HPDE6-E6E7 (cell line): ENCODE measurements around the gene CCR9.
A peak's percentile ranks its signal among the peaks of the same experiment; 100 is the strongest.

ENCODE experiments used
- DNase-seq: peaks from one replicate; pipeline ENCODE4 v3.0.0; 2011; ENCODE audit warnings: missing footprints; ENCODE audit errors: extremely low spot score

The CCR9 gene

DNA sequence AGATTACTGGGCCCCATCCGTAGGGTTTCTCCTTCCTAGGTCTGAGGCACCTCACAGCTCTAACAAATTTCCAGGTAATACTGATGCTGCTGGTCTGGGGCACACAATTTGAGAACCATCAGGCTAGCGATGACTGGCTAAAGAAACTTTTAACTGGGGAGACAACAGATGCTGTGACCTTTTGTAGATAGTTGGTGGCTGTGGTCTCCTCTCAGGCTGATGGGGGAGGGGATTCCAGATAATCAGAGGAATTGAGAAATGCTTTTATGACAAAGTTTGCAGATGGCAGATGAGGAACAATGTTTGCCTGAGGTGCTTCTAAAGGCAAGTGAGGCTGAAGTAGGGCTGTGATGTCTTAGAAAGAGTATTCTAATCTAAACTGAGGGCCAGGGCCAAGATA lies 13.8 kb upstream of the CCR9 start:
- no peak for DNase-seq

DNA sequence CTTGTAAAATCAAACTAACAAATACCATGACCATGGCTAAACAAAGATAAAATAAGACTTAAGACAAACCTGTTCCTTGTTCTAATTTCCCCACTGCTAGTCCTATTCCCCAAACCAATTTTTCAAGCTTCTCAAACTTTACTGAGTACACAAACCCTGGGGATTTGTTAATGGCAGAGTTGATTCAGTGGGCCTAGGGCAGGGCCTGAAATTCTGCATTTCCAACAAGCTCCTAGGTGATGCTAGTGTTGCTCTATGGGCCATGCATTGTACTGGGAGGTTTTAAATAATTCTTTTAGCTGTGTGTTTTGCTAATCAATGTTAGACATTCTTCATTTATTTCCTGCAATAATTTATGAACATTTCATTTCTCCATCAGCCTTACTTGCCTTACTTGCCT lies 13.3 kb upstream of the CCR9 start:
- DNase-seq: no peak

DNA sequence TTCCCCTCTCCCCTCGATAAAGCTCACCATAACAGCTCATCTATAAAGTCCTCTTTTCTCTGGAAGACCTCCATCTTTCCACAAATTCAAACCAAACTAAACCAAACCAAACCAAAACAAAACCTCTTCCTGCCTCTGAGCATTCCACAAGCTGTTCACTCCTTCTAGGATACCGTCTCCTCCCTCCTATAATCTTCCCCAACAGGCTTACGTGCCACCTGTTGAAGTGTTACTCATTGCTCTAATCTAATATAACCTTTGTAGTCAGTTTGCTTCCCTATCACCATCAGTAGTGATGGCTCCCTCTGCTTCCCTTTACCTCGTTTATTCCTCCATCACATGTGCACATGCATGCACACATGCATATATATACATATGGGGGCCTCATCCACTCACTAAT lies 12.7 kb upstream of the CCR9 start:
- no peak for DNase-seq

DNA sequence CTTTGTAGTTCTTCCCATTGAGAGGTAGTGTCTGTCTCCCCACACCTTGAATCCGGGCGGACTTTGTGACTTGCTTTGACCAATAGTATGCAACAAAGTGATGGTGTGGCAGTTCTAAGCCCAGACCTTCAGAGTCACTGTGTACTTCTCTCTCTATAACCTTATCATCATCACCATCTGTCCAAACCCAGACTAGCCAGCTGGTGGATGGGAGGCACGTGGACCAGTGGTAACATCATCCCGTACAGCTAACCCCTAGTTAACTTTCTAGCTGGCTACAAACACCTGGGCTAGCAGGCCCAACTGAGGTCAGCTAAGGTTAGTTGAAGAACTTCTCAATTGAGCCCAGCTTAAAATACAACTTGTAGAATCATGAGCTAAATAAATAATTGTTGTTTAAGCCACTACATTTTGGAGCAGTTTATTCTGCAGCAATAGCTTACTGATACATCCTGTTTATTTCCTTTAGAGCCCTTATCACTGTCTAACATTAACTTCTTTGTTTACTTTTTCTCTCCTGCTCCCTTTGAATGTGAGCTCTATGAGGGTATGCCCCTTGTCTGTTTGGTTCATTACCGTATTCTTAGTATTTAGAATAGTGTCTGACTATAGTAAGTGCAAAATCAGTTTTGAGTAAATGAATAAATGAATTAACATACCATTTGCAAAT lies 11.5 kb upstream of the CCR9 start:
- no peak for DNase-seq

DNA sequence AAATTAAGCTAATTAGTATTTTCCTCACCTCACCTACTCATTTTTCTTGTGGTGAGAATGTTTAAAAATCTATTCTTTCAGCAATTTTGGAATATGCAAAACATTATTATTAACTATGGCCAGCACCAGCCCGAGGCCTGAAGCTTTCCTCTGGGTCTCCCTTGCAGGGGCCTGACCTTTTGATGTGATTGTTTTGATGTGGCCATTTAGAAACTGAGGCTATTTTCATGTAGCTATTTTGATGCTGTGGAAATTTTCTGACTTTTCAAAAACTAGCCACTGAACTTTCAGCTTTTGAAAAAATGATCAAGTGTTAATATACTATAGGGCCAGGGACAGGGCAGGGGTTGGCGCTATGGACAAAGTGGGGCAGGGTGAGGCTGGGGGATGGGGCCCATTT lies 8.2 kb upstream of the CCR9 start:
- no peak for DNase-seq

DNA sequence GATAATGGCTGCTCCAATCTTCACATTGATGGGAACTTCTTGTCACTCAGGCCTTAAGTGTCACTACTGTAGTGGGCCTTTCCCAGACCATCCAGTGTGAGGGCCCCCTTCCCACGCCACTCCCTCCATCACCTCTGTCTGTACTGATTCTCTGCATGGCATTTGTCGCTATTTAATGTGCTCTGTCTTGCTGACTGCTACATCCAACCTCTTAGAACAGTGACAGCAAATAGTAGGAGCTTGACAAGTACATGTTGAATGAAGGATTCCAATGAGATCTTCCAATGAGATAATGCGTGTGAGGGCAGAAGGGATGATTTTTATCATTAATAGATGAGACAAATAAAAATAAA lies 5.6 kb upstream of the CCR9 start:
- DNase-seq: no peak

DNA sequence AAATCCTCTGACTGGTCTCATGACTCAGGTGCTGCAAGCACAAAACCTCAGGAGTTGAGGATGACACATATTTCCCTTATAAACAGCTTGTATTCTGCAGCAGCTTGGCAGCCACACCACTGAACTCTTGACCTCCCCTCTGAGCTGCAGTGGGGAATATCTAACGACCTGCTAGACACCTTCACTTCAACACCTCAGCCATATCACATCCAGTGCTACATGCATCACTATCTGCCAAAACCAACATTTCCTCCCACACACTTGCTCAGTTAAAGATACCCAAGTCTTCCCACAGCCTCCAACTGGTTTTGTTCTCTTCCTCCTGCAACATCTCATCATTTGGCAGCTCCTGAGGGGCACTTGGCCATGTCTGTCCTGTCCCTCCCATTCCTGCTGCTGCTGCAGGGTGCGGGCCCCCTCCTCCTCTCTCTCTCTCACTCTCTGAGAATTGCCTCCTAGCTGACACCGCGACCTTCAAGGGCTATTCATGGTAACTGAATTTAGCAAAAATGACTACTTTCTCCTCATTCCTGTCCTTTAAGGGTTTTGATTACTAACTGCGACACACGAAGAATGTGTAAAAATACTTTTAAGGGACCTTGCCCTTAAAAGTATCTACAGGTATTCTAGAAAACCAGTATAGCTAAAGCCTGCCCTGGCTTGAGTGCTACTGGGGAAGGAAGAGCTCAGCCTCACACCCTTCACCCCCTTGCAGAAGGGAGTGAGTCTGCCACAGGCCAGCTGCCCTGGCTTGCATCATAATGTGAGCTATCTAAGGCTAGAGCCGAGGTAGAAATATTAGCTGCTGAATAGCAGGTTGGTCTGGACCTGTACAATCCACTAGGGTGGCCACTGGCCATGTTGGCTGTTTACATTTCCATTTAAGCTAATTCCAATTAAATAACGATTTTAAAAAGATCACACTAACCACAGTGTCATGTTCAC lies 5.0 kb upstream of the CCR9 start:
- peak; percentile 21 for DNase-seq

DNA sequence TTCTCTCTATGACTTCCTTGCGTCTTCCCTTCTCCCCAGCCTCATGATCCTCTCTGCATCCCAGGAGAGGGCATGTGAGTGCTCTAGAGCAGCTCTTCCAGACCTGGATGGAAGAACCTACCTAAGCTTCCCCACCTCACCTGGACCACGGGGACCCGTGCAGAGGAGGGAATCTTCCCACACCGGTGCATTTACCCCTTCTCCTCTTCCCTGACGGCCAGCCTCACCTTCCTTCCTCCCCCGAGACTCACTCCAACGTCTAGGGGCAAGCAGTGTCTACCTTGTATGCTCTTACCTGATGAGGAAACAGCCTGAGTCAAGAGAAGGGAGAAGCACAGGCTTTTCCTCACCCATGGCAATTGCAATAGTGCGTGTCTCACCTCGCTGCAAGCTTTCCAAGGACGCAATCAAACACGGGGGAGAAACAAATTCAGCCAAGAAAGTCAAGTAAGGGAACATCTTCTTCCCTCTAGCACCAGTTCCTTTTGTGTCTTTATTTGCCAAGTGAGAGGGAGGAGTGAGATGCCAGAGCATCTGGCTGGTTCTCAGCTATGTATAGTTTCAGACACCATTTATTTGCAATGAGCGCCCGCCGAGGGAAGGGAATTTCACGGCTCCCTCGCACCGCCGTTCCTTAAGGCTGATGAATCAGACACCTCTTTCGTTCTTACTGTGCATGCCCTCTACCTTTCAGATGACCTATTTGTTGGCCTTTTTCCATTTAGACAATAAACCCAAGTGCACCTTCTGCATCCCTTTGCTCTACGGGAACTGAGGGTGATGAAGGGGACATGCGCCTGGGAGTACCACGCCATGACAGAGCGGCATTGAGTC lies 1.8 kb upstream of the CCR9 start:
- DNase-seq: no peak

DNA sequence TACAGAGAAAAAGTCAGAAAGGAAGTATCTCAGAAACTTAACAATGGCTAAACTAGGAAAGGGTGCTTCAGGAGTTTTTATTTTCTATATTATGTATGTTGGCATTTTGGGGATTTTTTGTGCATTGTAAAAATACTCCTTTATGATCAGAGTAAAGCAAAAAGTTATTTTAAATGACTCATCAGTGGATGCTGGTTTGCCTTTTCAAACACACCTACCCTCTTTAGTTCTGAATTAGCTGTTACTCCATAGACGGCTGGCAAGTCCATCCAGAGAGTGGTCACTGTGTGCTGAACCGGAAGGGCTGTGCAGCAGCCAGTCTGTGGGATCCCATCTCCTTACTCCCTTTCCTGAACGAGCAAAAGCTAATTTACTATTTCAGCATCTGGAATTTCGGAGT lies 942 bp downstream of the CCR9 start:
- no peak for DNase-seq

DNA sequence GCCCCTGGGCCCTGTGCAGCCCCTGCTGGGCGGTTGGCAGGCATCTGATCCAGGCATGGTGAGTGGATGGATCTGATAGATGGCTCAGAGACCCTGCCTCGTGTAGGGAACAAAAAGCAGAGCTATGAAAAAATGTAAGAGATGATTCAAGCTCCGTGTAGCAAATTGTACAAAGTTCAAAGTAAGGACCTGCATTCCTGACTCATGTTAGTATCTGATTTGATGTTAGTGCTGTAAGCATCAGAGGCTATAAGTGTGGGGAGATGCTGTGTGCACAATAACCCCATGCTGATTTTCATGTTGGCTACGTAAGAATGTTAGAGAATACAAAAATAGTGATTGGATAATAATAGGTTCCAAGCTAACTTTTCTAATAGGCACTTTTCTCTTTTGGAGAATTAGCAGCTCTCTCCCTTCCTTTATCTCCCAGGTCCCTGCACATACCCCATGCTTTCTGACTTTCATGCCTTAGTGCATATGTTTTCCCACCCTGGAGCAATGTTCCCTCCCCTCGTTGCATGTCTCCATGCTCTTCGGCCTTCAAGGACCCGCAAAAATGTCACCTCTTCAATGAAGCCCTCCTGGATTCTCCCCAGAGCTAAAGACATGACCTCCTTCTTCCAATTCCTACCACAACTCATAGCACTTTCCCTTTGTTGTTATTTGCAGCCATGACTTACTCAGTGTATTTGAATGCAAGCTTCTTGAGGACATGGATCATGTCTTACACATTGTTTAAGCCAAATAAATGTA lies 1.6 kb downstream of the CCR9 start:
- no peak for DNase-seq

DNA sequence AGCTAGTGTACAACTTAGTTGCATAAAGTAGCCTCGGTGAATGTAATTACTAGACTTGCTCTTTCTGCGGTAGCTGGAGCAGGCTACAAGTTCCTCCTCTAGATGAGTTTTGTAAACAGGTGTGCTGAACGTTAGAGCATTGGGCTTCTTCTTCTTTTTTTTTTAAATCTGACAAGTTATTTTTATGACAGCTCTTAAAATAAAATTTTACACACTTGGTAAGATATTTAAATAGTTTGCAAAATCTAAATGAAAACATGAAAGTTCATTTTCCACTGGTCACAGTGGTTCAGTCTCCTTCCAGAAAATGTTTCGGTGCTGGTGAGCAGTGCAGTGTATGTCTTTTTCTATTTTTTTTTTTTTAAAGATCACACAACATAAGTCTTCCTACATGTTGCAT lies 3.0 kb downstream of the CCR9 start:
- DNase-seq: no peak

DNA sequence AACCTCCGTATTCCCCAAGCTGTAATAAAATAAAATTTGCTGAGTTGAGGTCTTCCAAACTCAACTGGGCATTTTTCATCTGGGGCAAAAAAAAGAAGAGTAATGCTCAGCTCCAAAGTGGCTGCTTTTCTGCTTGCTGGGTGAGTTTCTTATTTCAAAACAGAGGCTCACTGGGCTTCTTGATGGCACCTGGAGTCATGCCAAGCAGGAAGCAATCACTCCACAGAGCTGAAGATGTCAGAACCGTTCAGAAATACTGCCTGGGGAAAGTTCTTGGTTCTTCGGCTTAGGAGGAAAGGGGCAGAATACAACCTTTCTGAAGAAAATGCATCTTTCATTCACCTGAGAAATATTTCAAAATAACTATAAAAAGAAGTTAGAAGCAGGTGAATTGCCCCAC lies 4.1 kb downstream of the CCR9 start:
- DNase-seq: no peak

DNA sequence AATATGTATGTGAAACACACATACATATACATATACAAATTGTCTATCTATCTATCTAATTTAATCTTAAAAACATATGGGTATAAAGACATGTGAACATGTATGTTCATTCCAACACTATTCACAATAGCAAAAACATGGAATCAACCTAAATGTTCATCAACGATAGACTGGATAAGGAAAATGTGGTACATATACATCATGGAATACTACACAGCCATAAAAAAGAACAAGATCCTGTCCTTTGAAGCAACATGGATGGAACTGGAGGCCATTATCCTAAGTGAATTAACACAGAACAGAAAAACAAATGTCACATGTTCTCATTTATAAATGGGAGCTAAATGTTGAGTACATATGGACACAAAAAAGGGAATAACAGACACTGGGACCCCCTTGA lies 5.8 kb downstream of the CCR9 start:
- DNase-seq: no peak

DNA sequence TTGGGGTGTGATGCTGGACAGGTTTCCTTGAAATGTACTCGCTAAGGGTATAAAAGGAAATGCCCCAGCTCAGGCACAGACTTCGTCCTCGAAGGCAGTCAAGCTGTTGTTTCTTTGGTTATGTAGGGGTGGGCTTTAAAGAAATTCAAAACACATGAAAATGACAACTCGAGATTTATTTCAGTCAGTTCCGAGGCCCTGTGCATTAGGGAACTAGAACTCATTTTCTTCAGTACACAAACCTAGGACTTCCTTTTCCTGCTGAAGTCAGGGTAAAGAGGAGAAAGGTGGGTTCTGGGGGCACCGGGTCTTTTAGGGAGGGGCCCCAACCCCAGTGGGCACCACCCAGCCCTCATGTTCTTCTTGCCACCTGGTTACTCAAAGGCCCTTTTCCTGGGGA lies 7.7 kb downstream of the CCR9 start:
- no peak for DNase-seq

DNA sequence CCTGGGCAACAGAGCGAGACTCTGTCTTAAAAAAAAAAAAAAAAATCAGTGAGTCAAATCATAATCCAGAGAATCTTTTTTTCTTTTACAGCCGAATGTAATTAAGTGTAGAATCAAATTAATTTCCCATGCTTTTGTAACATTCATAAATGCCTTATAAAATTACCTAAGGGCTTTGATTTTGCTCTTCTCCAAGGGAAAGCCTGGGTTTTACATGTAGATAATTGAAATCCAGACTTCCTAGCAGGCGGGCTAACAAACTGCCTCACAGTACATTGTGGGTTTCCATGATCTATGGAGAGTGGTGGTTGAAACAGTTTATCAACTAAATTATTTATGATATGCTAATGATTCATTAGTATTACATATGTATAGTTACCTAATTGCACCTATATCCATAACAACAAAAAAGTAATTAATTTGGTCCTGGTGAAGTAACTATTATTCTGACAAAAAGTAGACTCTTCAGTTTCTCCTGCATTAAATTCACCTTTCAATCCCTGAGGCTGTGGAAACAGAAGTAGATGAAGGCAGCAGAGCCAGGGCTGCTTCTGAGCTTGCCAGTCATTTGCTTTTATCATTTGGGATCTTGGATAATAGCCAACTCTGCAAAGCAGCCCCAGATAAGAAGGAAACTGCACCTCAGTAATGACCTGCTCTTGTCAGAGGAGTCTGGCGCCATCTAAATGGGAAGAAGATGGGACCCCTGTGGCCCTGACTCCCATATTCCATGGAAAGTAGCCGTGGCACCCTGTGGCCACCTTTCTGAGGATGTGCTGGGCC lies 9.5 kb downstream of the CCR9 start:
- DNase-seq: no peak

DNA sequence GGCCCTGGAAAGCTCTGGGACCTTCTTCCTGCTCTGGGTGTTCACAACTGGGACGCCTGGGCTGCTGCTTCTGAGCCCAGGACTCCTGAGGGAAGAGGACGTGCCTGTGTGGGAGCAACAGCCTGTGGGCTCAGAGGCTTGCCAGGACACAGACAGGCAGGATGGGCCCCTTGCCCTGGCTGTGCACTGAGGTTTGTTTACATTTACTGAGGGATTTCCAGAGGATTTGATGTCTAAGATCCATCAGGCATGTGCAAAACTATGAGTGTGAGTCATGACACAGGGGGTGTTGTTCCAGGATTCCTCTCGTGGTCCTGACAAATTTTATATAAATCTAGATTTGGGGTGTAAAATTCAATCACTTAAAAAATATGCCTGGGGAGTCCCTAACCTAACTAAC lies 10.6 kb downstream of the CCR9 start:
- DNase-seq: no peak

DNA sequence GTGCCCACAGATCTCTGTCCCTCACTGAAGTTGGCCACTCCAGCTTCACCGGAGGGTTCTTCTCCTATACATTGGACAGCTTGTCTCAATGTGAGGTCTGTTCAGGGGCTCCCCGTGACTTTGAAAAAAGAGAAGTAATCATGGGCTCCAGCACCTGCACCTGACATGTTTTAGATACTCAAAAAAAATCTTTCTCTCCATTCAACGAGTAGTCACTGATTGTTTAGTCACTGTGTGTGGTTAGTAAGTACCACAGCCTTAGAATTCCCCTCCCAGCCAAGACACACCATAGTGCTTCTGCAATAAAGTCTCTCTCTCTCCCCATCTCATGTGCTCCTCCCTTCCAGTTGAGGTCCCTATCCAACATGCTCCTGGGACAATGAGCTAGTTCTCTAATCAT lies 18.6 kb downstream of the CCR9 start:
- DNase-seq: no peak

DNA sequence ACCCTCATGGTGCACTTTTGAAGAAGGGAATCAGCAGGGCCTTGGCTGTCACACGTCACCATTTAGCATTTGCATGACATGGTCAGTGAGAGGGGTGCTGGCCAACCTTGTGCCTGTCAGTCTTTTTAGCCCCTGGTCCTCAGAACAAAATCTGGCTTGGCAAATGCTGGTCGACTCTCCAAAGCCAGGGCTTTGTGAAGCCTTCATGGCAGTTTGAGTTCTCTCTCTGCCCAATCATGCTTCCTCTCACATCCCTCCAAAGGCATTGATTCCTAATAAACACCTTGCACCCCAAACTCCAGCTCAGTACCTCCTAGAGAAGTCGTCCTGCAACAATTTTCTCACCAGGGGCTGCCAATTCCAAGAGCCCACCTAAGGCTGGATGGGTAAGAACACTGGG lies 19.4 kb downstream of the CCR9 start:
- no peak for DNase-seq

DNA sequence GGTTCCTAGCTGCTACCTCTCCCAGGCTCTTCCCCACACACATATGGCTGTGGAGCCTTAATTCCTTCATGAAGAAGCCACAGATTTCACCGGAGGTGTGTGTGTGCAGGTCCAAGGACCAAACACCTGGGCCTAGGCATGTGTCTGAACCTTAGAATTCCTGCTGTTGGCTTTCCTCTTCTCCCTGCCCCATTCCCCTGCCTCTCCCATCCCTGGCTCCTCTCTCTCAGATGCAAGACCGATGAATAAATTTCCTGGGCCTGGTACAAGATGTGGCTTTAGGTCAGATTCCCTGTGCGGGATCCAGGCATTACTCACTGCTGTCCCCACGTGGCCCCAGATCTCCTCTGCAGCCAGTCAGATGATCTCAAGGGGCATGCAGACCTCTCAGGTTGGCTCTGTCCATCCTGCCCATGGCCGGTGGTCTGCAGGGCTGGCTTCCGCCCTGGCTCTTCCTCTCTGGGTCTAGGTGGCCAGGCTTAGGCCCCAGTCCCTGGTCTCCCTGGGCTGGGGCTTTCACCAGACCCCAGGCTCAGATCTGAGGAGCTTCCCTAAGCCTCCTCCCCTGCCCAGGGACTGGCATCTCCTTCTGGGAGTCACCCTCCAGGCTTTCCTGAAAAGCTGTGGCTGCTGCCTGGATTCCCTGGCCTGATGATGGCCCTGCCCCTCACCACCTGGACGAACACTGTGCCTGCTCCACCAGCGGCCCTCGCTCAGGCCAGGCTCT lies 20.5 kb downstream of the CCR9 start:
- DNase-seq: no peak
